Activated CD4-positive, alpha-beta T cell treated with anti-CD3 and anti-CD28 coated beads, Interleukin-2, amount 50 U/mL, for 1 hour (primary cell): ENCODE data around the gene TLNRD1.

Experiments
- DNase-seq: peaks from one replicate; pipeline ENCODE4 v3.0.0-alpha.2; 2020

TLNRD1 gene

GRCh38 chr15:81029414-81030300 is 28.9 kb downstream of the TLNRD1 start:
- DNase-seq: no peak

- no peak for DNase-seq
Observed at GRCh38 chr15:81030301-81030750, 29.6 kb downstream of the TLNRD1 start.

GRCh38 chr15:81031203-81031602 is 30.5 kb downstream of the TLNRD1 start:
- no peak for DNase-seq

- DNase-seq: no peak
Observed at GRCh38 chr15:81032355-81032754, 31.6 kb downstream of the TLNRD1 start.

- no peak for DNase-seq
Observed at GRCh38 chr15:81032818-81033217, 32.1 kb downstream of the TLNRD1 start.

- DNase-seq: no peak
Observed at GRCh38 chr15:81033508-81033907, 32.8 kb downstream of the TLNRD1 start.

- DNase-seq: no peak
Observed at GRCh38 chr15:81037952-81038743, 37.4 kb downstream of the TLNRD1 start.

GRCh38 chr15:81038975-81039607 is 38.4 kb downstream of the TLNRD1 start:
- no peak for DNase-seq

GRCh38 chr15:81040757-81041156 is 40.0 kb downstream of the TLNRD1 start:
- DNase-seq: no peak

- DNase-seq: no peak
Observed at GRCh38 chr15:81043281-81043934, 42.7 kb downstream of the TLNRD1 start.

- DNase-seq: no peak
Observed at GRCh38 chr15:81043935-81044575, 43.3 kb downstream of the TLNRD1 start.

GRCh38 chr15:81046290-81046689 is 45.6 kb downstream of the TLNRD1 start:
- DNase-seq: no peak

- DNase-seq: no peak
Observed at GRCh38 chr15:81047928-81048327, 47.2 kb downstream of the TLNRD1 start.

- no peak for DNase-seq
Observed at GRCh38 chr15:81049835-81050234, 49.1 kb downstream of the TLNRD1 start.

- DNase-seq: no peak
Observed at GRCh38 chr15:81050259-81050658, 49.5 kb downstream of the TLNRD1 start.

- DNase-seq: no peak
Observed at GRCh38 chr15:81050805-81051204, 50.1 kb downstream of the TLNRD1 start.

- no peak for DNase-seq
Observed at GRCh38 chr15:81052046-81052445, 51.3 kb downstream of the TLNRD1 start.

- DNase-seq: no peak
Observed at GRCh38 chr15:81053621-81054020, 52.9 kb downstream of the TLNRD1 start.

GRCh38 chr15:81054236-81054635 is 53.5 kb downstream of the TLNRD1 start:
- no peak for DNase-seq
